MCF 10A (cell line): ENCODE results near the gene EHMT2. TPM values are rescaled to one million over a fixed set of nuclear protein-coding genes. Genes with fewer than 3 reads are reported as not detected.
"Not testable (repeated sequence)": the region's sequence is repeated elsewhere in the genome, so short reads cannot be mapped to it uniquely, and the experiment has no call there.

Source experiments
- BruUV-seq: library from RNA; stranded (reverse); fragments of 400-500 nt; replicated peaks from 2 replicates; lab custom pipeline; 2021; lab: Mats Ljungman, UMichigan
- CTCF ChIA-PET: fragments of 300-600 bp; sonication (Branson Sonifier 250); formaldehyde crosslinking; extraction: SDS; loops from one replicate; lab custom pipeline; 2021; ENCODE audit warnings: antibody characterized with exemption, inconsistent platforms; lab: Yijun Ruan, JAX
- POLR2A ChIA-PET: fragments of 300-600, 350-650 bp; sonication (Branson Sonifier 250); formaldehyde crosslinking; extraction: SDS; loops from one replicate; lab custom pipeline; 2020; ENCODE audit warnings: antibody characterized with exemption, inconsistent platforms; lab: Yijun Ruan, JAX
- DNase-seq: peaks from one replicate; pipeline ENCODE4 v3.0.0-alpha.2; 2018; ENCODE audit not compliant: unreplicated experiment
- H3K27ac Mint-ChIP-seq: one replicate; pipeline ENCODE4 v1.8.0; 2022; ENCODE audit warnings: mild to moderate bottlenecking, low read depth, mixed read lengths; ENCODE audit not compliant: unreplicated experiment
- H3K27me3 Mint-ChIP-seq: one replicate; pipeline ENCODE4 v1.8.0; 2022; ENCODE audit warnings: mixed read lengths; ENCODE audit not compliant: insufficient read depth, unreplicated experiment
- H3K36me3 Mint-ChIP-seq: one replicate; pipeline ENCODE4 v1.8.0; 2022; ENCODE audit warnings: mild to moderate bottlenecking, moderate library complexity, mixed read lengths; ENCODE audit not compliant: insufficient read depth, unreplicated experiment
- H3K4me1 Mint-ChIP-seq: one replicate; pipeline ENCODE4 v1.8.0; 2022; ENCODE audit warnings: mixed read lengths; ENCODE audit not compliant: insufficient read depth, unreplicated experiment
- H3K4me3 Mint-ChIP-seq: one replicate; pipeline ENCODE4 v1.8.0; 2022; ENCODE audit warnings: mild to moderate bottlenecking, moderate library complexity, mixed read lengths; ENCODE audit not compliant: unreplicated experiment
- H3K9me3 Mint-ChIP-seq: one replicate; pipeline ENCODE4 v1.8.0; 2022; ENCODE audit warnings: mixed read lengths; ENCODE audit not compliant: unreplicated experiment
- intact Hi-C: fragments of 100-400 bp; cut with micrococcal nuclease; formaldehyde crosslinking; loops from 2 replicates; pipeline ENCODE4 v1.14.1; 2022
- total RNA-seq: library from RNA; stranded (reverse); gene quantifications from 2 replicates; pipeline ENCODE4 v1.2.3, GENCODE V29; 2022
- TF ChIP-seq, protein P1 (sequence below): fragments of 200-600 bp; IDR thresholded peaks from one replicate; pipeline ENCODE4 v1.8.0; 2022; ENCODE audit warnings: antibody characterized with exemption, mild to moderate bottlenecking; ENCODE audit not compliant: unreplicated experiment

Gene EHMT2
- total RNA-seq, 1 experiment from 2014 or later, result 20.2 TPM

DNA sequence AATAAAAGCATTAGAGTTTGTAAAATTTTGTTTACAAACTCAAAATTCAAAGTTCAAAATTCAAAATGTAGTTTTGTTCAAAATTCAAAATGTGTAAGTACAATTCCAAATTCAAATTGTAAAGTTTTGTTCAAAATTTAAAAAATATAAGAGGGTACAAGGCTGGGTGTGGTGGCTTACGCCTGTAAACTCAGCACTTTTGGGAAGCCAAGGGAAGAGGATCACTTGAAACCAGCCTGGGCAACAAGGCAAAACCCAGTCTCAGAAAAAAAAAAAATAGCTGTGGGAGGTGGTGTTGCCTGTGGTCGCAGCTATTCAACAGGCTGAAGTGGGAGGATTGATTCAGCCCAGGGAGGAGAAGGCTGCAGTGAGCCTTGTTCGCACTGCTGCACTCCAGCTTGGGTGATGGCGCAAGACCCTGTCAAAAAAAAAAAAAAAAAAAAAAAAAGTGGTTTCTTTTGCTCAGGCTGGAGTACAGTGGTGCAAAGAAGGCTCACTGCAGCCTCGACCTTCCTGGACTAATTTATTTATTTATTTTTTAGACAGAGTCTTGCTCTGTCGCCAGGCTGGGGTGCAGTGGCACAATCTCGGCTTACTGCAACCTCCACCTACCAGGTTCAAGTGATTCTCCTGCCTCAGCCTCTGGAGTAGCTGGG, 9.8 kb upstream of the EHMT2 start:
- BruUV-seq, result no TSS peak
- POLR2A ChIA-PET, result interaction anchor here (0.6 to 1.7 kb wide), 14 partner anchors 10 to 221 kb away, joined by 3 to 5 read pairs (median 4); partner anchors contain the start of genes ATF6B, DXO, EHMT2 and NEU1
- intact Hi-C loops, result no loop called here
- no peaks in the 10 kb centered on the region for H3K9me3 Mint-ChIP-seq
- peaks cover 20% of the 10 kb centered on the region for H3K4me1 Mint-ChIP-seq
- H3K4me3 Mint-ChIP-seq, result no peak overlapping the region
- DNase-seq, result peak; percentile 65
- CTCF ChIA-PET, result interaction anchor here (0.8 to 4.8 kb wide), 3 partner anchors 13 to 45 kb away, joined by 3 to 32 read pairs (median 5); no protein-coding TSS in a partner anchor
- H3K36me3 Mint-ChIP-seq, result no peaks in the 10 kb centered on the region
- H3K27me3 Mint-ChIP-seq, result no peaks in the 10 kb centered on the region
- TF ChIP-seq, protein P1, sequence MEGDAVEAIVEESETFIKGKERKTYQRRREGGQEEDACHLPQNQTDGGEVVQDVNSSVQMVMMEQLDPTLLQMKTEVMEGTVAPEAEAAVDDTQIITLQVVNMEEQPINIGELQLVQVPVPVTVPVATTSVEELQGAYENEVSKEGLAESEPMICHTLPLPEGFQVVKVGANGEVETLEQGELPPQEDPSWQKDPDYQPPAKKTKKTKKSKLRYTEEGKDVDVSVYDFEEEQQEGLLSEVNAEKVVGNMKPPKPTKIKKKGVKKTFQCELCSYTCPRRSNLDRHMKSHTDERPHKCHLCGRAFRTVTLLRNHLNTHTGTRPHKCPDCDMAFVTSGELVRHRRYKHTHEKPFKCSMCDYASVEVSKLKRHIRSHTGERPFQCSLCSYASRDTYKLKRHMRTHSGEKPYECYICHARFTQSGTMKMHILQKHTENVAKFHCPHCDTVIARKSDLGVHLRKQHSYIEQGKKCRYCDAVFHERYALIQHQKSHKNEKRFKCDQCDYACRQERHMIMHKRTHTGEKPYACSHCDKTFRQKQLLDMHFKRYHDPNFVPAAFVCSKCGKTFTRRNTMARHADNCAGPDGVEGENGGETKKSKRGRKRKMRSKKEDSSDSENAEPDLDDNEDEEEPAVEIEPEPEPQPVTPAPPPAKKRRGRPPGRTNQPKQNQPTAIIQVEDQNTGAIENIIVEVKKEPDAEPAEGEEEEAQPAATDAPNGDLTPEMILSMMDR, result no peak
- H3K27ac Mint-ChIP-seq, result no peak overlapping the region

DNA sequence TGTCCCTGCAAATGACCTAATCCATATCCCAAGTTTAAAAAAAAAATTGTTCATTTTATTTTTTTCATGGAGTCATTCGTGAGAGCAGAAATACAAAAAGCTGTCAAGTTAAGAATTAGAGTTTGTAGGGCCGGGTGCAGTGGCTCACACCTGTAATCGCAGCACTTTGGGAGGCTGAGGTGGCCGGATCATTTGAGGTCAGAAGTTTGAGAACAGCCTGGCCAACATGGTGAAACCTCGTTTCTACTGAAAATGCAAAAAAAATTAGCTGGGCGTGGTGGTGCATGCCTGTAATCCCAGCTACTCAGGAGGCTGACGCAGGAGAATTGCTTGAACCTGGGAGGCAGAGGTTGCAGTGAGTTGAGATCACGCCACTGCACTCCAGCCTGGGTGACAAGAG, 9.2 kb upstream of the EHMT2 start:
- CTCF ChIA-PET, result interaction anchor here (1.0 to 4.8 kb wide), 2 partner anchors 14 to 45 kb away, joined by 5 to 32 read pairs; no protein-coding TSS in a partner anchor
- H3K27ac Mint-ChIP-seq, BruUV-seq, H3K9me3 Mint-ChIP-seq, H3K4me3 Mint-ChIP-seq, intact Hi-C loops, H3K36me3 Mint-ChIP-seq, DNase-seq, H3K27me3 Mint-ChIP-seq: not testable (repeated sequence)
- POLR2A ChIA-PET, result interaction anchor here (0.6 to 1.7 kb wide), 7 partner anchors 13 to 65 kb away, joined by 3 to 5 read pairs (median 4); partner anchors contain the start of genes DXO and NEU1
- peaks cover 18% of the 10 kb centered on the region for H3K4me1 Mint-ChIP-seq

DNA sequence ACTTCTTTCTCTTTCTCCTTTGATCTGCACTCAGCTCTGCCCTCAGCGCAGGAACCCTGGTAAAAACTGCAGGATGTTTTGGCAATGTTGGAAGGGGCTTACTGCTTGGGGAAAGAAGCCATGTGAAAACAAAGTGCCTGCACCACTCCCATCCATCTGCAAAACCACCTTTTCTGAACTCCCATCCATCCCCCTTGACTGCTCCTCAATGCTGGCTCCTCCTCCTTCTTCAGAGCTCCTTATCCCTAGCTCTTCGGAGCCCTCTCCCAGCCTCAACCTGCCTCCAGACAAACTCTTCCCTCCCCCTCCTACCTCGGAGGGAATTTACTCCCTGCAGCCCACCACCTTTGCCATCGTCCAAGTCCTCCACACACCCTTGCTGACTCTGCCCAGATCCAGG, 8.6 kb upstream of the EHMT2 start:
- no peak overlapping the region for H3K4me3 Mint-ChIP-seq
- no TSS peak for BruUV-seq
- ChIA-PET POLR2A (interaction anchor here (0.8 to 1.6 kb wide), 3 partner anchors 14 to 50 kb away, joined by 3 to 4 read pairs (median 3); no protein-coding TSS in a partner anchor), CTCF (interaction anchor here (1.7 kb wide), 1 partner anchor 46 kb away, joined by 7 read pairs; no protein-coding TSS in a partner anchor)
- TF ChIP-seq, protein P1, result no peak
- H3K27me3 Mint-ChIP-seq, result no peaks in the 10 kb centered on the region
- intact Hi-C loops, result no loop called here
- DNase-seq, result no peak
- no peaks in the 10 kb centered on the region for H3K36me3 Mint-ChIP-seq
- no peak overlapping the region for H3K27ac Mint-ChIP-seq
- H3K9me3 Mint-ChIP-seq, result no peaks in the 10 kb centered on the region
- H3K4me1 Mint-ChIP-seq, result peaks cover 18% of the 10 kb centered on the region

DNA sequence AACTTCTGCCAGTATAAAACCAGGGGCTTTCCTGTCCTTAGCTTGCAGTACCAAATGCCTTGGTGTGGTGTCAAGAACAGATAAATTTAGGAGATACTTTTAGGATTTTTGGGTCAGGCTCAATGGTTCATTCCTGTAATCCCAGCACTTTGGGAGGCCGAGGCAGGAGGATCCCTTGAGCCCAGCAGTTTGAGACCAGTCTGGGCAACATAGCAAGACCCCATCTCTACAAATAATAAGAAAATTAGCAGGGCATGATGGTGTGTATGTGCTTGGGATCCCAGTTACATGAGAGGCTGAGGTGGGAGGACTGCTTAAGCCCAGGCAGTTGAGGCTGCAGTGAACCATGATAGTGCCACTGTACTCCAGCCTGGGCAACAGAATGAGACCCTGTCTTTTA, 7.5 kb upstream of the EHMT2 start:
- intact Hi-C loops, result no loop called here
- BruUV-seq, result no TSS peak
- TF ChIP-seq, protein P1, result no peak
- ChIA-PET POLR2A (interaction anchor here (0.6 to 1.7 kb wide), 4 partner anchors 13 to 1563 kb away, joined by 3 to 5 read pairs (median 4); partner anchors contain the start of genes DXO, NELFE and SKIC2), CTCF (interaction anchor here (1.0 to 1.7 kb wide), 2 partner anchors 16 to 47 kb away, joined by 4 to 7 read pairs; no protein-coding TSS in a partner anchor)
- Mint-ChIP-seq H3K4me3 (no peak overlapping the region), H3K9me3 (no peaks in the 10 kb centered on the region), H3K27me3 (no peaks in the 10 kb centered on the region), H3K36me3 (no peaks in the 10 kb centered on the region), H3K27ac (no peak overlapping the region), H3K4me1 (peaks cover 14% of the 10 kb centered on the region)
- no peak for DNase-seq
